H1 (cell line): ENCODE results near the gene CNGB1. TPM values are rescaled to one million over a fixed set of nuclear protein-coding genes. Genes with fewer than 3 reads are reported as not detected.
A peak's percentile ranks its signal among the peaks of the same experiment; 100 is the strongest.

ENCODE experiments used
- MAX ChIP-seq: IDR thresholded peaks from 2 replicates; pipeline ENCODE4 v1.6.1; 2012; ENCODE audit warnings: inconsistent platforms
- TEAD4 ChIP-seq: IDR thresholded peaks from 2 replicates; pipeline ENCODE4 v1.6.1; 2012; ENCODE audit warnings: low read depth, low read length, inconsistent platforms, mixed read lengths
- polyA plus RNA-seq, 7 experiments: library from polyadenylated mRNA; depleted of rRNA in 3 of 7; stranded (reverse) in 5 of 7; unstranded in 2 of 7; fragments of >200 nt in 5 of 7; fragments of 200-250 nt in 2 of 7; gene quantifications; 1 replicate in 5 of 7; 2 replicates in 1 of 7; 4 replicates in 1 of 7; pipeline versions ENCODE4 v1.2.1 to v1.2.3, GENCODE V29; 2011 to 2013; ENCODE audit warnings: missing spikeins in 2 of 7, mixed read lengths in 2 of 7
- total RNA-seq: library from RNA; stranded (reverse); fragmentation: NEBNext Ultra II Directional; extraction: Animal tissue kit (Norgen Biotek cat#: 25700); gene quantifications from 2 replicates; pipeline ENCODE4 v1.2.1, GENCODE V29; 2021
- TF ChIP-seq, protein P1 (sequence below), 3 experiments: IDR thresholded peaks; 1 replicate in 2 of 3; 2 replicates in 1 of 3; pipeline versions ENCODE4 v1.5.1 to v1.6.1; 2011; ENCODE audit warnings: low read length in 3 of 3, mild to moderate bottlenecking in 3 of 3, inconsistent platforms in 2 of 3, low read depth in 1 of 3, moderate library complexity in 1 of 3; ENCODE audit not compliant: insufficient read depth in 1 of 3; ENCODE audit errors: control extremely low read depth in 1 of 3

Gene CNGB1
- total and polyA plus RNA-seq, 2 of the 8 experiments (the other 6 are each of a cell fraction or from before 2014, with no cell fraction given) = not detected

DNA sequence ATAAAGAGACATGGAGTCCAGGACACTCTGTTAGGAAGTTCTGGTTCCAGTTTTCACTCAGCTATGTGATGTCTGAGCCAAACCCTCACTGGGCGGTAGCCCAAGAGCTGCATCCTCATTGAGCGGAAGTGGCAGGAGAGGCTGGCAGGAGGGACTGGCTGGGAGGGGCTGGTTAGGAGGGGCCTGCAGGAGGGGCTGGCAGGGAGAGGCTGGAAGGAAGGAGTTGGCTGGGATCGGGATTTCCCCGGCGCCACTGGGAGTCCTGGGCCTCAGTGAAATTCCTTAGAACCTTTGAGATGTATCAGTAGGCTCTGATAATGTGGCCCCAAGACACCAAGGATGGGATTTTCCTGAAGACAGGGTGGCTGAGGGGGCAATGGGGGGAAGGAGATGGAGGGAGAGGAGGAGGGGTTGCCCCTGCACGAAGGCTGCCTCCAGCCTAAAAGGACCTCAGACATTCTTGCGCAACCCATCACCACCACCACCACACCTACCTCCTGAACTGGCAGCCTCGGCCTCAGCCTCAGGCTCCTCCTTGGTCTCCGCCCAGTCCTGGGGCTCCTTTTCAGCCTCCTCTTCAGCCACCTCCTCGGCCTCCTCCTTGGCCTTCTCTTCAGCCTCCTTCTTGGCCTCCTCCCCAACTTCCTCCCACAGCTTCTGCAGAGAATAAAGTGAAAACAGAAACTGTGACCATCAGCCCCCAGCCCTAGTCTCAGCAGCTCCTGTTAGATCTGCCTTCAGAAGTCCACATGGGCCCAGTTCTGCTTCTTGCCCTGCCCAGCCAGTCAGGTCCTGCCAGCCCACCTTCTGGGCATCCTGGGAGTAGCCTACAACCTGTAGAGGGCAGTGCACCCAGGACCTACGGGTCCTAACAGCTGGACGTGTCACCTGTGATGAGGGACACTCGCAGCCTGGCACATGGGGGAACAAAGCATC lies 31.7 kb downstream of the CNGB1 start (continued):
- TF ChIP-seq, protein P1, sequence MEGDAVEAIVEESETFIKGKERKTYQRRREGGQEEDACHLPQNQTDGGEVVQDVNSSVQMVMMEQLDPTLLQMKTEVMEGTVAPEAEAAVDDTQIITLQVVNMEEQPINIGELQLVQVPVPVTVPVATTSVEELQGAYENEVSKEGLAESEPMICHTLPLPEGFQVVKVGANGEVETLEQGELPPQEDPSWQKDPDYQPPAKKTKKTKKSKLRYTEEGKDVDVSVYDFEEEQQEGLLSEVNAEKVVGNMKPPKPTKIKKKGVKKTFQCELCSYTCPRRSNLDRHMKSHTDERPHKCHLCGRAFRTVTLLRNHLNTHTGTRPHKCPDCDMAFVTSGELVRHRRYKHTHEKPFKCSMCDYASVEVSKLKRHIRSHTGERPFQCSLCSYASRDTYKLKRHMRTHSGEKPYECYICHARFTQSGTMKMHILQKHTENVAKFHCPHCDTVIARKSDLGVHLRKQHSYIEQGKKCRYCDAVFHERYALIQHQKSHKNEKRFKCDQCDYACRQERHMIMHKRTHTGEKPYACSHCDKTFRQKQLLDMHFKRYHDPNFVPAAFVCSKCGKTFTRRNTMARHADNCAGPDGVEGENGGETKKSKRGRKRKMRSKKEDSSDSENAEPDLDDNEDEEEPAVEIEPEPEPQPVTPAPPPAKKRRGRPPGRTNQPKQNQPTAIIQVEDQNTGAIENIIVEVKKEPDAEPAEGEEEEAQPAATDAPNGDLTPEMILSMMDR (IDR thresholded peaks at IDR 0.05; ENCODE audit: control extremely low read depth in 1 of 3, insufficient read depth in 1 of 3, low read depth in 1 of 3, low read length in 3 of 3) = peak; percentile 17 to 54 (median 40); a peak in 3 of 4 replicates
- TF ChIP-seq TEAD4 = no peak
- TF ChIP-seq MAX = no peak
- TF ChIP-seq, all 59 proteins: peak for 2
